Stimulated activated naive CD8-positive, alpha-beta T cell treated with anti-CD3 and anti-CD28 coated beads, Interleukin-15, Interleukin-2, amounts not matched to agents 100 U/mL and 50 U/mL, for 24 hours (primary cell): ENCODE measurements around the gene RPUSD1.
"Not testable (repeated sequence)": the region's sequence is repeated elsewhere in the genome, so short reads cannot be mapped to it uniquely, and the experiment has no call there.

Experiments used
- ATAC-seq: fragments of 150-1000 bp; cut with Tn5 transposase; one replicate; pipeline ENCODE4 v1.10.0; 2021
- DNase-seq: peaks from one replicate; pipeline ENCODE4 v3.0.0; 2021

RPUSD1 gene

GRCh38 chr16:787978-788398 lies at the start of gene RPUSD1:
TSS of gene RPUSD1 (minus strand) at chr16:788381. CDS start at chr16:787737, 644 bp downstream.
- no peak for DNase-seq
- peak; percentile 8 for ATAC-seq

- DNase-seq, ATAC-seq: not testable (repeated sequence)
Observed at GRCh38 chr16:836822-837221, 48.6 kb upstream of the RPUSD1 start.

- no peak for ATAC-seq
- no peak for DNase-seq
Observed at GRCh38 chr16:836221-836620, 48.0 kb upstream of the RPUSD1 start.

- DNase-seq: no peak
- no peak for ATAC-seq
Observed at GRCh38 chr16:835373-835772, 47.2 kb upstream of the RPUSD1 start.

- DNase-seq: no peak
- no peak for ATAC-seq
Observed at GRCh38 chr16:833411-833810, 45.2 kb upstream of the RPUSD1 start.

- DNase-seq: no peak
- no peak for ATAC-seq
Observed at GRCh38 chr16:832652-833336, 44.6 kb upstream of the RPUSD1 start.

GRCh38 chr16:831571-832413 lies 43.6 kb upstream of the RPUSD1 start:
- DNase-seq (no peak), ATAC-seq (no peak)

GRCh38 chr16:830871-831570 lies 42.8 kb upstream of the RPUSD1 start:
- no peak for ATAC-seq
- DNase-seq: no peak

- no peak for ATAC-seq
- DNase-seq: no peak
Observed at GRCh38 chr16:830107-830870, 42.1 kb upstream of the RPUSD1 start.

- DNase-seq (no peak), ATAC-seq (no peak)
Observed at GRCh38 chr16:828891-829290, 40.7 kb upstream of the RPUSD1 start.

GRCh38 chr16:827513-827912 lies 39.3 kb upstream of the RPUSD1 start:
- no peak for DNase-seq
- ATAC-seq: no peak

GRCh38 chr16:825341-826061 lies 37.3 kb upstream of the RPUSD1 start:
- ATAC-seq (no peak), DNase-seq (no peak)

- DNase-seq (no peak), ATAC-seq (no peak)
Observed at GRCh38 chr16:824601-825000, 36.4 kb upstream of the RPUSD1 start.

GRCh38 chr16:824194-824593 lies 36.0 kb upstream of the RPUSD1 start:
- ATAC-seq (no peak), DNase-seq (no peak)

GRCh38 chr16:822909-823297 lies 34.7 kb upstream of the RPUSD1 start:
- ATAC-seq: no peak

GRCh38 chr16:822174-822908 lies 34.2 kb upstream of the RPUSD1 start:
- DNase-seq (no peak), ATAC-seq (no peak)

More at GRCh38 chr16:822909-823297, 34.7 kb upstream of the RPUSD1 start:
- no peak for DNase-seq

- no peak for ATAC-seq
- no peak for DNase-seq
Observed at GRCh38 chr16:821751-822150, 33.6 kb upstream of the RPUSD1 start.

- DNase-seq (no peak), ATAC-seq (no peak)
Observed at GRCh38 chr16:820748-821147, 32.6 kb upstream of the RPUSD1 start.

GRCh38 chr16:820044-820408 lies 31.8 kb upstream of the RPUSD1 start:
- DNase-seq, ATAC-seq: not testable (repeated sequence)

GRCh38 chr16:819336-820043 lies 31.3 kb upstream of the RPUSD1 start:
- DNase-seq: no peak

More at GRCh38 chr16:819336-820043, 31.3 kb upstream of the RPUSD1 start:
- ATAC-seq: no peak
